Measurements from ENCODE around the gene NUP133.

The NUP133 gene

GRCh38 chr1:229445828-229446227 is 62.3 kb downstream of the NUP133 start:
- H3K36me3 ChIP-seq (ENCODE audit: control insufficient read depth in 2 of 2, insufficient read depth in 1 of 2, low read length in 2 of 2), result peaks cover 74 to 88% of the 10 kb centered on the region in 2 experiments
- POLR2A ChIA-PET, result interaction anchor here (0.6 kb wide), 1 partner anchor 57 kb away, joined by 4 read pairs; no protein-coding TSS in a partner anchor
- H3K4me3 ChIP-seq (ENCODE audit: low read depth, low read length), result no peak overlapping the region
- H3K27ac ChIP-seq (ENCODE audit: extremely low read depth, low read depth, low read length), result no peak overlapping the region
- CTCF ChIA-PET, result interaction anchor here (0.6 to 2.3 kb wide), 4 partner anchors 16 to 1860 kb away, joined by 3 to 15 read pairs (median 4); no protein-coding TSS in a partner anchor
- H3K4me1 ChIP-seq (ENCODE audit: control insufficient read depth, insufficient read depth, low read length), result no peaks in the 10 kb centered on the region
- TF ChIP-seq ZNF555 (tag by site-specific recombination; conservative IDR thresholded peaks at IDR 0.05) (no peak), ZNF10 (tag by site-specific recombination; IDR thresholded peaks at IDR 0.05) (peak; percentile 93)
- H3K9me3 ChIP-seq (ENCODE audit: control insufficient read depth, insufficient read depth, low read depth, low read length), result no peaks in the 10 kb centered on the region

- POLR2A ChIA-PET, result interaction anchor here (0.6 to 0.7 kb wide), 2 partner anchors 16 to 67 kb away, joined by 3 read pairs; partner anchors contain the start of gene NUP133
- H3K4me3 ChIP-seq (ENCODE audit: low read depth, low read length), result no peak overlapping the region
These were observed 67.1 kb downstream of the NUP133 start for GRCh38 chr1:229440851-229441537.

GRCh38 chr1:229438021-229438420 is 70.1 kb downstream of the NUP133 start:
- CTCF ChIA-PET, result interaction anchor here (0.7 to 0.9 kb wide), 2 partner anchors 30 to 144 kb away, joined by 3 to 5 read pairs; no protein-coding TSS in a partner anchor
- Histone ChIP-seq H3K9me3 (ENCODE audit: control insufficient read depth, insufficient read depth, low read depth, low read length) (no peaks in the 10 kb centered on the region), H3K4me3 (ENCODE audit: low read depth, low read length) (no peak overlapping the region), H3K36me3 (ENCODE audit: control insufficient read depth in 2 of 2, insufficient read depth in 1 of 2, low read length in 2 of 2) (peaks cover 35 to 46% of the 10 kb centered on the region in 2 experiments), H3K27ac (ENCODE audit: extremely low read depth, low read depth, low read length) (no peak overlapping the region), H3K4me1 (ENCODE audit: control insufficient read depth, insufficient read depth, low read length) (no peaks in the 10 kb centered on the region)
- POLR2A ChIA-PET, result no interaction called here
- no peak for TF ChIP-seq ZNF2 (tag by site-specific recombination; IDR thresholded peaks at IDR 0.05)
- no peak for TF ChIP-seq ZXDB (tag by site-specific recombination; IDR thresholded peaks at IDR 0.05)
- no peak for TF ChIP-seq ZNF747 (tag by site-specific recombination; IDR thresholded peaks at IDR 0.05)
- TF ChIP-seq ZNF324 (tag by site-specific recombination; IDR thresholded peaks at IDR 0.05), result no peak
- no peak for TF ChIP-seq ZNF155 (tag by site-specific recombination; IDR thresholded peaks at IDR 0.05)
- TF ChIP-seq ZNF704 (tag by site-specific recombination; IDR thresholded peaks at IDR 0.05), result no peak
- no peak for TF ChIP-seq ZFP41 (tag by site-specific recombination; IDR thresholded peaks at IDR 0.05; ENCODE audit: borderline replicate concordance)
- no peak for TF ChIP-seq ZNF621 (tag by site-specific recombination; IDR thresholded peaks at IDR 0.05)
- no peak for TF ChIP-seq ZNF610 (tag by site-specific recombination; IDR thresholded peaks at IDR 0.05; ENCODE audit: borderline replicate concordance)
- no peak for TF ChIP-seq ZNF248 (tag by site-specific recombination; IDR thresholded peaks at IDR 0.05)

More at GRCh38 chr1:229440851-229441537, 67.1 kb downstream of the NUP133 start:
- Histone ChIP-seq H3K36me3 (ENCODE audit: control insufficient read depth in 2 of 2, insufficient read depth in 1 of 2, low read length in 2 of 2) (peaks cover 58 to 73% of the 10 kb centered on the region in 2 experiments), H3K4me1 (ENCODE audit: control insufficient read depth, insufficient read depth, low read length) (no peaks in the 10 kb centered on the region), H3K9me3 (ENCODE audit: control insufficient read depth, insufficient read depth, low read depth, low read length) (no peaks in the 10 kb centered on the region), H3K27ac (ENCODE audit: extremely low read depth, low read depth, low read length) (no peak overlapping the region)
- CTCF ChIA-PET, result interaction anchor here (0.9 to 2.7 kb wide), 6 partner anchors 11 to 184 kb away, joined by 3 to 18 read pairs (median 4); no protein-coding TSS in a partner anchor
- no peak for TF ChIP-seq ZNF692 (tag by site-specific recombination; IDR thresholded peaks at IDR 0.05)
- TF ChIP-seq TCF7L2 (IDR thresholded peaks at IDR 0.05; ENCODE audit: borderline replicate concordance, low read depth, low read length), result no peak
- 0 out of 2 replicates have a peak, but pooled peaks have one; percentile 24 for TF ChIP-seq PRDM6 (tag by site-specific recombination; IDR thresholded peaks at IDR 0.05)
- TF ChIP-seq PRDM1 (tag by site-specific recombination; IDR thresholded peaks at IDR 0.05), result peak; percentile 48; the same call in 1 of the 2 replicates
- TF ChIP-seq ZNF239 (tag by site-specific recombination; IDR thresholded peaks at IDR 0.05), result no peak
- no peak for TF ChIP-seq ZNF791 (tag by site-specific recombination; IDR thresholded peaks at IDR 0.05)
- TF ChIP-seq ELK4 (IDR thresholded peaks at IDR 0.05; ENCODE audit: borderline replicate concordance, low read depth, low read length), result no peak
- no peak for TF ChIP-seq ZNF416 (tag by site-specific recombination; IDR thresholded peaks at IDR 0.05)
